ENCODE results near the gene FAM171A2.

FAM171A2 gene

GRCh38 chr17:44307387-44308186, 56.1 kb downstream of the FAM171A2 start:
- DNase-seq (ENCODE audit: low read depth in 2 of 2): no peak

- DNase-seq (ENCODE audit: low read depth in 2 of 2): no peak
Measured at GRCh38 chr17:44304651-44305050, 59.0 kb downstream of the FAM171A2 start.

Data from fibroblast of skin of left quadriceps (primary cell).